ENCODE results near the gene DGKI. TPM values are rescaled to one million over a fixed set of nuclear protein-coding genes. Genes with fewer than 3 reads are reported as not detected.

The DGKI gene
- total RNA-seq, 1 experiment from 2014 or later = 0.41 TPM

DNA sequence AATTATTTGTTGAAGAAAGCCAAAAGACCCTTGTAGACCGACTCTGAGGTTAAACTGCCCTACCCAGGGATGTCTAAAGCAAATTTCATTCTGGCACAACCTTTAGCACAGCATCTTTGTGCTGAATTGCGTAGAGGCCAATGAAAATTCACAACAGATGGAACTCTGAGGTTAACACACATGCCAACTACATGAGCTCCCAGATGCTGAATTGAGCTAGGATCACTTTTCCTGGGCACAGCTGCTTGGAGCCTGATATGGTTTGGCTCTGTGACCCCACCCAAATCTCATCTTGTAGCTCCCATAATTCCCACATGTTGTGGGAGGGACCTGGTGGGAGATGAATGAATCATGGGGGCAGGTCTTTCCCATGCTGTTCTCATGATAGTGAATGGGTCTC, 345.2 kb downstream of the DGKI start:
- H3K36me3 ChIP-seq (ENCODE audit: low read depth) = no peaks in the 10 kb centered on the region
- BruUV-seq (replicated peaks) = no TSS peak
- intact Hi-C loops (cut with micrococcal nuclease; ENCODE audit: unreplicated experiment) = no loop called here
- H3K9me3 ChIP-seq (ENCODE audit: insufficient read depth, low read depth) = no peaks in the 10 kb centered on the region
- no peak overlapping the region for H3K4me2 ChIP-seq
- peaks cover 8% of the 10 kb centered on the region; the same call in 1 of the 2 replicates for H3K9me2 ChIP-seq (ENCODE audit: insufficient read depth)
- TF ChIP-seq, protein P1, sequence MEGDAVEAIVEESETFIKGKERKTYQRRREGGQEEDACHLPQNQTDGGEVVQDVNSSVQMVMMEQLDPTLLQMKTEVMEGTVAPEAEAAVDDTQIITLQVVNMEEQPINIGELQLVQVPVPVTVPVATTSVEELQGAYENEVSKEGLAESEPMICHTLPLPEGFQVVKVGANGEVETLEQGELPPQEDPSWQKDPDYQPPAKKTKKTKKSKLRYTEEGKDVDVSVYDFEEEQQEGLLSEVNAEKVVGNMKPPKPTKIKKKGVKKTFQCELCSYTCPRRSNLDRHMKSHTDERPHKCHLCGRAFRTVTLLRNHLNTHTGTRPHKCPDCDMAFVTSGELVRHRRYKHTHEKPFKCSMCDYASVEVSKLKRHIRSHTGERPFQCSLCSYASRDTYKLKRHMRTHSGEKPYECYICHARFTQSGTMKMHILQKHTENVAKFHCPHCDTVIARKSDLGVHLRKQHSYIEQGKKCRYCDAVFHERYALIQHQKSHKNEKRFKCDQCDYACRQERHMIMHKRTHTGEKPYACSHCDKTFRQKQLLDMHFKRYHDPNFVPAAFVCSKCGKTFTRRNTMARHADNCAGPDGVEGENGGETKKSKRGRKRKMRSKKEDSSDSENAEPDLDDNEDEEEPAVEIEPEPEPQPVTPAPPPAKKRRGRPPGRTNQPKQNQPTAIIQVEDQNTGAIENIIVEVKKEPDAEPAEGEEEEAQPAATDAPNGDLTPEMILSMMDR (conservative IDR thresholded peaks at IDR 0.05) = no peak
- TF ChIP-seq EZH2 (IDR thresholded peaks at IDR 0.05; ENCODE audit: low read depth) = no peak
- H3K79me2 ChIP-seq (ENCODE audit: low read depth) = no peaks in the 10 kb centered on the region
- no peaks in the 10 kb centered on the region for H3K27me3 ChIP-seq (ENCODE audit: insufficient read depth, low read depth)
- no peaks in the 10 kb centered on the region for H3K4me1 ChIP-seq (replicated peaks; ENCODE audit: insufficient read depth)
- POLR2A ChIA-PET (ENCODE audit: unreplicated experiment) = no interaction called here
- H3K27ac ChIP-seq = no peak overlapping the region
- DNase-seq = no peak
- H4K20me1 ChIP-seq (ENCODE audit: insufficient read depth) = no peaks in the 10 kb centered on the region
- CTCF ChIA-PET = no interaction called here
- H3K4me3 ChIP-seq = no peak overlapping the region
- H3F3A ChIP-seq (ENCODE audit: insufficient read depth, low read depth) = no peaks in the 10 kb centered on the region
- H2AFZ ChIP-seq = no peak overlapping the region

DNA sequence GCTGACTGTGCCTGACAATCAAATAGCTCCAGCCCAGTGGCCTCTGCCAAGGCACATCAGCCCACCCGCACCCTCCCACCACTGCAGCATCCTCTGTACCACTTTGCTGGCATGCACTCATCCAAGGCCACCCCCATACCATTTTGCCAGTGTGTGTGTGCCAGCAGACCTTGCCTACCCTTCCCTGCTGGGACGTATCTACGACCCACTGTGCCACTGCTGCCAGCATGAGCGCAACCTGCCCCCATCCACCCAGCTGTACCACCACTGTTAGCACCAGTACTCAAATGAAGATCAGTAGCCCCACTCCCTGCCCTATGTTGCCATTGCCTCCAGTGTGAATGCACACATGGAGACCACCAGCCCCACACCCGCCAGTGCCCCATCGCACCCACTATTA, 353.9 kb downstream of the DGKI start:
- Histone ChIP-seq H3K9me2 (ENCODE audit: insufficient read depth) (peaks cover 8% of the 10 kb centered on the region; the same call in 1 of the 2 replicates), H3K9me3 (ENCODE audit: insufficient read depth, low read depth) (no peaks in the 10 kb centered on the region), H3K4me2 (no peak overlapping the region), H3K4me3 (no peak overlapping the region), H4K20me1 (ENCODE audit: insufficient read depth) (no peaks in the 10 kb centered on the region), H3K36me3 (ENCODE audit: low read depth) (no peaks in the 10 kb centered on the region), H3K27ac (no peak overlapping the region), H2AFZ (no peak overlapping the region), H3K79me2 (ENCODE audit: low read depth) (no peaks in the 10 kb centered on the region), H3F3A (ENCODE audit: insufficient read depth, low read depth) (no peaks in the 10 kb centered on the region), H3K27me3 (ENCODE audit: insufficient read depth, low read depth) (no peaks in the 10 kb centered on the region), H3K4me1 (replicated peaks; ENCODE audit: insufficient read depth) (no peaks in the 10 kb centered on the region)
- CTCF ChIA-PET = no interaction called here
- intact Hi-C loops (cut with micrococcal nuclease; ENCODE audit: unreplicated experiment) = no loop called here
- no TSS peak for BruUV-seq (replicated peaks)
- TF ChIP-seq EZH2 (IDR thresholded peaks at IDR 0.05; ENCODE audit: low read depth) = no peak
- TF ChIP-seq, protein P1 (conservative IDR thresholded peaks at IDR 0.05) = no peak
- no peak for DNase-seq
- POLR2A ChIA-PET (ENCODE audit: unreplicated experiment) = no interaction called here

DNA sequence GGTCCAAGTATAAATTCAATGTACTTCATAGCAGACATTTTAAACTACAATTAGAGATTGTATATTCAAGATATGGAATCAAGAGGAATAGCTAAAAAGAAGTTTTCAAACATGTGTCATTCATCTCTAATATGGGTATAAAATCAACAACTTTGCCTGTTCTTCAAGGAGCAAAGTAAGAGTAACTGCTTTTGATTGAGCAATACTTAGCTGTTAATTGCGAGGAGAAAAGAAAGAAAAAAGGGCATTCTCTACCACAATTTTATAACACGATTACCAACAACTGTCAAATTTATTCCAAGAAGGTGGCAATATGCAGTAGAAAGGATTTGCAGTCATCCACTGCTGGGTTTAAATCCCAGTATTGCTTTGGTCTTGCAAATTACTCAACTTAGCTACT, 356.9 kb downstream of the DGKI start:
- no peaks in the 10 kb centered on the region for H3F3A ChIP-seq (ENCODE audit: insufficient read depth, low read depth)
- no peaks in the 10 kb centered on the region for H3K4me1 ChIP-seq (replicated peaks; ENCODE audit: insufficient read depth)
- ChIA-PET CTCF (no interaction called here), POLR2A (ENCODE audit: unreplicated experiment) (interaction anchor here (0.6 kb wide), 1 partner anchor 1472 kb away, joined by 5 read pairs; no protein-coding TSS in a partner anchor)
- BruUV-seq (replicated peaks) = no TSS peak
- H3K27me3 ChIP-seq (ENCODE audit: insufficient read depth, low read depth) = no peaks in the 10 kb centered on the region
- no peak for DNase-seq
- no peaks in the 10 kb centered on the region for H3K9me2 ChIP-seq (ENCODE audit: insufficient read depth)
- no peaks in the 10 kb centered on the region for H3K79me2 ChIP-seq (ENCODE audit: low read depth)
- no peaks in the 10 kb centered on the region for H3K9me3 ChIP-seq (ENCODE audit: insufficient read depth, low read depth)
- no peaks in the 10 kb centered on the region for H4K20me1 ChIP-seq (ENCODE audit: insufficient read depth)
- no peak overlapping the region for H3K4me2 ChIP-seq
- no peak overlapping the region for H3K4me3 ChIP-seq
- H3K36me3 ChIP-seq (ENCODE audit: low read depth) = no peaks in the 10 kb centered on the region
- no peak overlapping the region for H2AFZ ChIP-seq
- intact Hi-C loops (cut with micrococcal nuclease; ENCODE audit: unreplicated experiment) = no loop called here
- TF ChIP-seq EZH2 (IDR thresholded peaks at IDR 0.05; ENCODE audit: low read depth) = no peak
- TF ChIP-seq, protein P1 (conservative IDR thresholded peaks at IDR 0.05) = no peak
- H3K27ac ChIP-seq = no peak overlapping the region
